GM21723 (cell line): ENCODE data around the gene ITSN1.

ENCODE experiments used
- ATAC-seq: cut with Tn5 transposase; IDR thresholded peaks from one replicate; pipeline ENCODE4 v1.9.1; 2021; ENCODE audit warnings: mild to moderate bottlenecking, moderate library complexity; ENCODE audit not compliant: unreplicated experiment

The ITSN1 gene

GRCh38 chr21:33677450-33677849, 35.1 kb downstream of the ITSN1 start:
- no peak for ATAC-seq

GRCh38 chr21:33680870-33681269, 38.6 kb downstream of the ITSN1 start:
- no peak for ATAC-seq

- no peak for ATAC-seq
Observed at GRCh38 chr21:33682992-33683627, 40.8 kb downstream of the ITSN1 start.

- ATAC-seq, result no peak
Observed at GRCh38 chr21:33684068-33684467, 41.8 kb downstream of the ITSN1 start.

- no peak for ATAC-seq
Observed at GRCh38 chr21:33684923-33685560, 42.7 kb downstream of the ITSN1 start.

- no peak for ATAC-seq
Observed at GRCh38 chr21:33685613-33686197, 43.4 kb downstream of the ITSN1 start.

GRCh38 chr21:33686386-33686785, 44.1 kb downstream of the ITSN1 start:
- ATAC-seq, result no peak

- ATAC-seq, result no peak
Observed at GRCh38 chr21:33687634-33688033, 45.3 kb downstream of the ITSN1 start.

- ATAC-seq, result no peak
Observed at GRCh38 chr21:33688353-33688752, 46.1 kb downstream of the ITSN1 start.

- ATAC-seq, result no peak
Observed at GRCh38 chr21:33690874-33691273, 48.6 kb downstream of the ITSN1 start.

GRCh38 chr21:33691945-33692603, 49.8 kb downstream of the ITSN1 start:
- ATAC-seq, result no peak

- no peak for ATAC-seq
Observed at GRCh38 chr21:33695813-33696212, 53.5 kb downstream of the ITSN1 start.

- no peak for ATAC-seq
Observed at GRCh38 chr21:33696465-33696864, 54.2 kb downstream of the ITSN1 start.

GRCh38 chr21:33698087-33698860, 56.0 kb downstream of the ITSN1 start:
- ATAC-seq, result no peak

GRCh38 chr21:33699277-33699676, 57.0 kb downstream of the ITSN1 start:
- ATAC-seq, result no peak

GRCh38 chr21:33700491-33700890, 58.2 kb downstream of the ITSN1 start:
- no peak for ATAC-seq

GRCh38 chr21:33703750-33704606, 61.7 kb downstream of the ITSN1 start:
- no peak for ATAC-seq

- no peak for ATAC-seq
Observed at GRCh38 chr21:33707846-33708245, 65.5 kb downstream of the ITSN1 start.

GRCh38 chr21:33708874-33709273, 66.6 kb downstream of the ITSN1 start:
- ATAC-seq, result no peak
